SU-DHL-6 (cell line): Measurements from ENCODE around the gene OR2AP1.

ENCODE experiments used
- H2AFZ ChIP-seq: fragments of 200-600 bp; sonication (generic); 2 replicates; pipeline ENCODE4 v1.6.1; 2014; ENCODE audit warnings: low read depth, mild to moderate bottlenecking, moderate library complexity, mixed read lengths, antibody characterized with exemption, low read length; ENCODE audit not compliant: severe bottlenecking
- H3F3A ChIP-seq: fragments of 200-600 bp; shearing (Covaris generic); 2 replicates; pipeline ENCODE4 v1.6.0; 2016; ENCODE audit warnings: antibody characterized with exemption, mild to moderate bottlenecking; ENCODE audit not compliant: insufficient read depth
- H3K27ac ChIP-seq: fragments of 200-600 bp; sonication (generic); 2 replicates; pipeline ENCODE4 v1.5.1; 2016; ENCODE audit warnings: low read depth, mild to moderate bottlenecking, low read length, moderate library complexity, mixed read lengths
- H3K27me3 ChIP-seq: fragments of 200-600 bp; sonication (generic), shearing (Covaris generic); 2 replicates; pipeline ENCODE4 v1.6.0; 2014; ENCODE audit warnings: mild to moderate bottlenecking, low read length
- H3K36me3 ChIP-seq: fragments of 200-600 bp; sonication (generic); 2 replicates; pipeline ENCODE4 v1.6.1; 2014; ENCODE audit warnings: mild to moderate bottlenecking, low read length, mixed read lengths
- H3K4me2 ChIP-seq: fragments of 300-600, 200-600 bp; shearing (Covaris generic), sonication (generic); 2 replicates; pipeline ENCODE4 v1.6.0; 2014; ENCODE audit warnings: low read length, low read depth, mild to moderate bottlenecking; ENCODE audit not compliant: poor library complexity, severe bottlenecking
- H3K4me3 ChIP-seq: fragments of 200-600 bp; sonication (generic); 2 replicates; pipeline ENCODE4 v1.5.1; 2014; ENCODE audit warnings: antibody characterized with exemption, low read length, mild to moderate bottlenecking, mixed read lengths; ENCODE audit not compliant: insufficient read depth, poor library complexity, severe bottlenecking
- H3K79me2 ChIP-seq: fragments of 200-600 bp; sonication (generic); 2 replicates; pipeline ENCODE4 v1.6.1; 2014; ENCODE audit warnings: mild to moderate bottlenecking, low read length, moderate library complexity; ENCODE audit not compliant: insufficient read depth
- H3K9ac ChIP-seq: fragments of 200-600 bp; sonication (generic); 2 replicates; pipeline ENCODE4 v1.7.0; 2014; ENCODE audit warnings: mild to moderate bottlenecking, low read length
- H3K9me2 ChIP-seq: fragments of 200-600 bp; sonication (generic); replicated peaks from 2 replicates; pipeline ENCODE4 v1.6.1; 2014; ENCODE audit warnings: low read length; ENCODE audit not compliant: insufficient read depth
- H3K9me3 ChIP-seq: fragments of 200-600 bp; sonication (generic); 2 replicates; pipeline ENCODE4 v1.6.1; 2014; ENCODE audit warnings: low read length, mixed read lengths; ENCODE audit not compliant: insufficient read depth
- H4K20me1 ChIP-seq: fragments of 200-600 bp; sonication (generic); 2 replicates; pipeline ENCODE4 v1.6.1; 2014; ENCODE audit warnings: low read depth, mild to moderate bottlenecking, antibody characterized with exemption, low read length, moderate library complexity, mixed read lengths
- CTCF ChIP-seq: fragments of 200-600 bp; sonication (generic); IDR thresholded peaks from one replicate; pipeline ENCODE4 v1.5.1; 2017; ENCODE audit warnings: antibody characterized with exemption, mild to moderate bottlenecking, low read length, moderate library complexity; ENCODE audit not compliant: insufficient read depth, poor library complexity, severe bottlenecking
- EZH2phosphoT487 ChIP-seq: fragments of 200-600 bp; sonication (generic), shearing (Covaris generic); conservative IDR thresholded peaks from 2 replicates; pipeline ENCODE4 v1.6.1; 2018; ENCODE audit warnings: mild to moderate bottlenecking, antibody characterized with exemption, low read length, moderate library complexity, mixed read lengths

OR2AP1 gene

GRCh38 chr12:55624056-55624455 lies 51.8 kb downstream of the OR2AP1 start:
- no peak overlapping the region for H2AFZ ChIP-seq
- no peaks in the 10 kb centered on the region for H3K79me2 ChIP-seq
- H3K9me2 ChIP-seq = no peaks in the 10 kb centered on the region
- H3F3A ChIP-seq = no peaks in the 10 kb centered on the region
- no peak overlapping the region for H3K9ac ChIP-seq
- H3K27ac ChIP-seq = no peak overlapping the region
- no peaks in the 10 kb centered on the region for H4K20me1 ChIP-seq
- H3K4me2 ChIP-seq = no peak overlapping the region
- no peak for TF ChIP-seq EZH2phosphoT487
- TF ChIP-seq CTCF = no peak
- no peaks in the 10 kb centered on the region for H3K9me3 ChIP-seq
- no peak overlapping the region for H3K4me3 ChIP-seq
- H3K27me3 ChIP-seq = no peaks in the 10 kb centered on the region
- no peaks in the 10 kb centered on the region for H3K36me3 ChIP-seq
